ENCODE measurements around the gene COA1.

COA1 gene

DNA sequence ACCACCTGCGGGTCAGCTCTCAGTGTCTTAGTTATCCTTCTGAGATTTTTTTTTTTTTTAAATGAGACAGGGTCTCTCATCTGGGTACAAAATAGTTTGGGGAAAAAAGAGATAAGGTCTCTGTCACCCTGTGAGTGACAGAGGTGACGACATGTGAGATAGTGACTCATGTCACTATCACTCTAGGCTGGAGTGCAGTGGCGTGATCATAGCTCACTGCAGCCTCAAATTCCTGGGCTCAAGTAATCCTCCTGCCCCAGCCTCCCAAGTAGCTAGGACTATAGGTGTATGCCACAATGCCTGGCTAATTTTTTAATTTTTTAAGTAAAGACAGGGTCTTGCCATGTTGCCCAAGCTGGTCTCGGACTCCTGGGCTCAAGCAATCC lies 39.6 kb upstream of the COA1 start:
- Histone ChIP-seq H3K27ac (no peak overlapping the region), H3K9me3 (ENCODE audit: low read depth, low read length) (no peaks in the 10 kb centered on the region), H3K36me3 (ENCODE audit: insufficient read depth, low read length) (no peaks in the 10 kb centered on the region), H3K4me3 (no peak overlapping the region), H3K9ac (ENCODE audit: insufficient read length) (no peak overlapping the region)
- no peak for DNase-seq (ENCODE audit: low read depth, low spot score)
- TF ChIP-seq EZH2 (IDR thresholded peaks at IDR 0.05) (no peak), POLR2AphosphoS5 (IDR thresholded peaks at IDR 0.05; ENCODE audit: borderline replicate concordance, low read depth, low read length) (no peak), FOXP2 (optimal IDR thresholded peaks at IDR 0.05; ENCODE audit: control extremely low read depth, extremely low read length, insufficient read depth) (no peak)

DNA sequence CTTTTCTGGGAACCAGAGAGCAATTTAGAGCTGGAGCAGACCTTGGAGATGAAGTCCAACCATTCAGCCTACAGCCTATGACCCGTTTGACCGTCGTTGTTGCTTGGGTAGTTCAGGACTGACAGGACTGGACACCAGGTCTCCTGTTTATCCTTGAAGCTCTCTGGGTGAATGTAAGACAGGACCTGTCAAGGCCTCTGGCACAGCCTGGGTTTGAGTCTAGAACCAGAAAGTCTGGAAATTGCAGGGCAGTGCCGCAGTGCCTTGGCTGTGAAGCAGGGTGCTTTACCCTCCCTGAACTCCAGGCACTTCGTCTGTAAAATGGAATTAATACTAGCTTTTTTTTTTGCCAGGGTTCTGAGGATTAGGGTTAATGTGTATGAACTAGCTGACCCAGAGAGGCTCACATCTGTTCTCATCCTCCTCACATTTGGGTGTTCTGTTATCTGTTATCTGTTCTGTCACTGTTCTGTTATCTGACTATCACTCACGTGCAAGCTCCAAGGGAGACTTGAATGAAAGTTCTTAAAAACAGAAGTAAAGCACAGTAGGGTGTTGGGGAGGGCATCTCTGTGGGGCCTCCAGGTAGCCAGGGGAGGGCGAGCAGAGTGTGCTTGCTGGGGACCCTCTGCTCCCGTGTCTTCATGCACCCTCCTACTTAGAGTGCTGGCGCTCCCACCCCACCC lies 39.0 kb upstream of the COA1 start:
- TF ChIP-seq POLR2AphosphoS5 (IDR thresholded peaks at IDR 0.05; ENCODE audit: borderline replicate concordance, low read depth, low read length) (no peak), FOXP2 (optimal IDR thresholded peaks at IDR 0.05; ENCODE audit: control extremely low read depth, extremely low read length, insufficient read depth) (no peak), EZH2 (IDR thresholded peaks at IDR 0.05) (no peak)
- H3K9me3 ChIP-seq (ENCODE audit: low read depth, low read length): no peaks in the 10 kb centered on the region
- no peaks in the 10 kb centered on the region for H3K36me3 ChIP-seq (ENCODE audit: insufficient read depth, low read length)
- H3K9ac ChIP-seq (ENCODE audit: insufficient read length): no peak overlapping the region
- no peak for DNase-seq (ENCODE audit: low read depth, low spot score)
- H3K27ac ChIP-seq: no peak overlapping the region
- H3K4me3 ChIP-seq: no peak overlapping the region

DNA sequence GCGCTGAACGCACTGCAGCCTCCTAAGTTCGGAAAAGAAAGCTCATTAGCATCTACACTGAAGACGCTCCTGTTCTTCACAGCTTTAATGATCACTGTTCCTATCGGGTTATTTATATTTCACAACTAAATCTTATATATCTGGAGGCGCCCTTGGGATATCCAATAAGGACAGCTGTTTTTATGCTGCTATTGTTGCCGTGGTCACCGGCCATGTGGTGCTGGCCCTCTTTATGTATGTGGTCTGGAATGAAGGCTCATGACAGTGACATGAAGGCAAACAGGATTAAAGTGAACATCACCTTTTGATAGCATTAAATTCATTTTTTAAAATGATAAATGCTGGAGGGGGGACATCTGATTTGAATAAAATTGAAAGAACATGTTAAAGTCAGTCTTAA lies 38.0 kb upstream of the COA1 start:
- no peak overlapping the region for H3K27ac ChIP-seq
- no peaks in the 10 kb centered on the region for H3K36me3 ChIP-seq (ENCODE audit: insufficient read depth, low read length)
- no peak for TF ChIP-seq FOXP2 (optimal IDR thresholded peaks at IDR 0.05; ENCODE audit: control extremely low read depth, extremely low read length, insufficient read depth)
- TF ChIP-seq EZH2 (IDR thresholded peaks at IDR 0.05): no peak
- TF ChIP-seq POLR2AphosphoS5 (IDR thresholded peaks at IDR 0.05; ENCODE audit: borderline replicate concordance, low read depth, low read length): no peak
- no peaks in the 10 kb centered on the region for H3K9me3 ChIP-seq (ENCODE audit: low read depth, low read length)
- H3K4me3 ChIP-seq: no peak overlapping the region
- H3K9ac ChIP-seq (ENCODE audit: insufficient read length): no peak overlapping the region
- no peak for DNase-seq (ENCODE audit: low read depth, low spot score)

DNA sequence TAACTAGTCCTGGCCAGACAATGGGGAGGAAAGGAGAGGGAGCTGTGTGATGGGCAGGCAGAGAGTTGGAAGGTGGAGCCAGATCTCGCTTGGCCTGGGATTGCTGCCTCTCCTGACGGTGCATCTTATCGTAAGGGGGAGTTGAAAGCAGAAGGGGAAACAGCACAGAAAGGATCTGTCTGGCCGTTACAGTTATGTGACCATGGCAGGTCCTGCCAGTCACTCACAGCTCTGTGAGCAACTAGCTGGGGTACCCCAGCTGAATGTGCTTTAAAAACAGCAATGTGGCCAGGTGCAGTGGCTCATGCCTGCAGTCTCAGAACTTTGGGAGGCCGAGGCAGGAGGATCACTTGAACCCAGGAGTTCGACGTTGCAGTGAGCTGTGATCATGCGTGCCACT lies 37.2 kb upstream of the COA1 start:
- TF ChIP-seq EZH2 (IDR thresholded peaks at IDR 0.05) (no peak), FOXP2 (optimal IDR thresholded peaks at IDR 0.05; ENCODE audit: control extremely low read depth, extremely low read length, insufficient read depth) (no peak), POLR2AphosphoS5 (IDR thresholded peaks at IDR 0.05; ENCODE audit: borderline replicate concordance, low read depth, low read length) (no peak)
- no peaks in the 10 kb centered on the region for H3K9me3 ChIP-seq (ENCODE audit: low read depth, low read length)
- DNase-seq (ENCODE audit: low read depth, low spot score): no peak
- no peak overlapping the region for H3K27ac ChIP-seq
- H3K9ac ChIP-seq (ENCODE audit: insufficient read length): no peak overlapping the region
- H3K36me3 ChIP-seq (ENCODE audit: insufficient read depth, low read length): no peaks in the 10 kb centered on the region
- no peak overlapping the region for H3K4me3 ChIP-seq

DNA sequence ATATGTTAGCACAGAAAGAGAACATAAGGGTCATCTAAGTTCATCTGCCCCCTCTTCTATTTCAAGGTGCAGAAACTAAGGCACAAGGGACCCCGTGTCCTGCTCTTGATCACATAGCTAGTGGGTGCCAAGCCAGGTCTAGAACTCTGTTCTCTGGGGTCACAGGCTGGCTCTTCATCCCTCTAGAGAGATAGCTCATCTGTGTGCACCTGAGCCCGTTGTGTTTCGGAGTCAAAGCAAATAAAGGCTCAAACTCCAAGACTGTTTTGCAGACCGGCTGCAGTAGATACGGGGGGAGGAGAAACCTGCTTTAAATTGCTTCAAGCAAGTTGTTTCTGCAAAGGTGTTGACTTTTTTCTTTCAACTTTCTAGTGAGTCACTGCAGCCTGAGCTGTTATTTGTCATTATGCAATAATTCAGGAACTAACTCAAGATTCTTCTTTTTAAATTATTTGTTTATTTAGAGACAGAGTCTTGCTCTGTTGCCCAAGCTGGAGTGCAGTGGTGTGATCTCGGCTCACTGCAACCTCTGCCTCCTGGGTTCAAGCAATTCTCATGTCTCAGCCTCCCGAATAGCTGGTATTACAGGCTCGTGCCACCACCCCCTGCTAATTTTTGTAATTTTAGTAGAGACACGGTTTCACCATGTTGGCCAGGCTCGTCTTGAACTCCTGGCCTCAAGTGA lies 35.6 kb upstream of the COA1 start:
- H3K4me3 ChIP-seq: no peak overlapping the region
- no peaks in the 10 kb centered on the region for H3K36me3 ChIP-seq (ENCODE audit: insufficient read depth, low read length)
- no peak overlapping the region for H3K9ac ChIP-seq (ENCODE audit: insufficient read length)
- no peak for DNase-seq (ENCODE audit: low read depth, low spot score)
- H3K9me3 ChIP-seq (ENCODE audit: low read depth, low read length): no peaks in the 10 kb centered on the region
- no peak for TF ChIP-seq POLR2AphosphoS5 (IDR thresholded peaks at IDR 0.05; ENCODE audit: borderline replicate concordance, low read depth, low read length)
- no peak for TF ChIP-seq EZH2 (IDR thresholded peaks at IDR 0.05)
- TF ChIP-seq FOXP2 (optimal IDR thresholded peaks at IDR 0.05; ENCODE audit: control extremely low read depth, extremely low read length, insufficient read depth): no peak
- no peak overlapping the region for H3K27ac ChIP-seq

DNA sequence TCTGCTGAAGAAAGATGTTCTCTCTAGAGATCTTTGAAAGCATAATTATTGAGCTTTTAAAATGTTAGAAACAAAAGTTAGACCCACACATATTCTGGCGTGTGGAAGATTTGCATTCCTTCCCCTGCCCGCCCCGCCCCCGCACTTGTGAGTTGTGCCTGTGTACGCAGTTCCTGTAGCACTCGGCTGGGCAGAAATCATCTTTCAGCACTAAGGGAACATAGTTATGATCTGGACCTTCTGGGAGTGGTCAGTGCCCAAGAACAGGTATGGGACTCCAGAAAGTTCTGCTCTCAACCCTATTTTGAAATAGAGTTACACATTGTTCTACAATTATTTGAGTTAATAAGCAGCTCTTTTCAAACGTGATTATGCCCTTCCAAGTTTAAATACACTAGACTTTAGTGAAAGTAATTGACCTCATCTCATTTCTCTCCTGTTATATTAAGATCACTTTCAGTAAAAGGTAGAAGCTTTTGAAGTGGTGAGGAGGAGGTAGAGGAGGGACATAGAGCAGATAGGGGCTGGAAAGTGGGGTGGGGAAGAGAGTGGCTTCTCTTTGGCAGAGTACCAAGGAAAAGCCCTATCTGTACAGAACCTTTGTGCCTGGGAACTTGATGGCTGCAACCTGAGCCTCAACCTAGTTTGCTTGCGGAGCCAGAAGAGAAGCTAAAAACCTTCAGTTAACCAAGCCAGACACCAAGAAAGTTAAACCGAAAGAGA lies 34.9 kb upstream of the COA1 start:
- H3K9ac ChIP-seq (ENCODE audit: insufficient read length): no peak overlapping the region
- H3K4me3 ChIP-seq: no peak overlapping the region
- no peaks in the 10 kb centered on the region for H3K36me3 ChIP-seq (ENCODE audit: insufficient read depth, low read length)
- TF ChIP-seq POLR2AphosphoS5 (IDR thresholded peaks at IDR 0.05; ENCODE audit: borderline replicate concordance, low read depth, low read length) (no peak), FOXP2 (optimal IDR thresholded peaks at IDR 0.05; ENCODE audit: control extremely low read depth, extremely low read length, insufficient read depth) (no peak), EZH2 (IDR thresholded peaks at IDR 0.05) (no peak)
- no peak overlapping the region for H3K27ac ChIP-seq
- DNase-seq (ENCODE audit: low read depth, low spot score): no peak
- no peaks in the 10 kb centered on the region for H3K9me3 ChIP-seq (ENCODE audit: low read depth, low read length)

DNA sequence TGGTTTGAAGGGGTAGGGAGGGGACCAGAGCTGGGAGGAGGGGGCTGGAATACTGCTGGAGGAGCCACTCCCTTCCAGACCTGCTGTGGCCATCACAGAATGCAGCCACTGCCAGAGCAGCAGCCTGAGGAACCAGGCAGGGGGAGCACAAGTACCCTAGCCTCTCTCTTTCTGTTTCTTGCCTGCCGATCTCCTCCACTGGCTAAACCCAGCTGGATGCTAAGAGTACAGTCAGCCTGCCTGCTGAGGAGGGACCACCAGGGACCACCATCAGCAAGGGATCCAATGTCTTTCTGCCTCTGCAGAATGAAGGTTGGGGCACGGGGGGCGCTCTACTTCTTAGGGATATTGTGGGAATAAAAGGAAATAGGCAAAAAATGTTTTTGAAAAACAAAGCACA lies 33.9 kb upstream of the COA1 start:
- DNase-seq (ENCODE audit: low read depth, low spot score): no peak
- no peak for TF ChIP-seq POLR2AphosphoS5 (IDR thresholded peaks at IDR 0.05; ENCODE audit: borderline replicate concordance, low read depth, low read length)
- no peak for TF ChIP-seq FOXP2 (optimal IDR thresholded peaks at IDR 0.05; ENCODE audit: control extremely low read depth, extremely low read length, insufficient read depth)
- TF ChIP-seq EZH2 (IDR thresholded peaks at IDR 0.05): no peak
- H3K27ac ChIP-seq: no peak overlapping the region
- H3K9me3 ChIP-seq (ENCODE audit: low read depth, low read length): no peaks in the 10 kb centered on the region
- H3K4me3 ChIP-seq: no peak overlapping the region
- no peak overlapping the region for H3K9ac ChIP-seq (ENCODE audit: insufficient read length)
- no peaks in the 10 kb centered on the region for H3K36me3 ChIP-seq (ENCODE audit: insufficient read depth, low read length)

DNA sequence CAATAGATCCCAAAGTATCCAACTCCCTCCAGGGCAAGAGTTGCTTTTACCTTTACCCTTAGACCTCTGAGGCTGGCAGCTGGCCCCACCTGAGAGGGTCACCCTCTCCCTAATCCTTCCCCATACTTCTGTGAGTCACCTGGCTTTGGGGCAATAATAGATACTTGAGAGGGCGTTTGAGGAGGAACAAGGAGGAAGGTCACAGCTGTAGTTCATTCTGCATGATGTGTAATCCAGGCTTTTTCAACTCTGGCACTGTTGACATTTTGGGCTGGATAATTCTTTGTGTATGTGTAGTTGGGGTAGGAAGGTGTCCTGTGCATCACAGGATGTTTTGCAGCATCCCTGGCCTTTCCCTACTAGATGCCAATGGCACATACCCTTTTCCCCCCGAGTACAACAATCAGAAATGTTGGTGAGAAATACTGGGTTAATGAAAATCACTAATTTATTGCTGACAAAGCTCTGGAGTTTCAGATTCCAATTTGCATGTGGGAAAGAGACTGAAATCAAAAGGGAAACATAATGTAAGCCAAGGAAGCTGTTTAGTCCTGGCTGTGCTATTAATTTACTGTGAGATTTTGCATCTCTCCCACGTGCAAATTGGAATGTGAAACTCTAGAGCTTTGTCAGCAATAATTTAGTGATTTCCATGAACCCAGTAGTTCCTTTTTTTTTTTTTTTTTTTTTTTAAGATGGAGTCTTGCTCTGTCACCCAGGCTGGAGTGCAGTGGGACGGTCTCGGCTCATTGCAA lies 32.8 kb upstream of the COA1 start:
- Histone ChIP-seq H3K9me3 (ENCODE audit: low read depth, low read length) (no peaks in the 10 kb centered on the region), H3K9ac (ENCODE audit: insufficient read length) (no peak overlapping the region), H3K36me3 (ENCODE audit: insufficient read depth, low read length) (no peaks in the 10 kb centered on the region), H3K27ac (no peak overlapping the region), H3K4me3 (no peak overlapping the region)
- TF ChIP-seq FOXP2 (optimal IDR thresholded peaks at IDR 0.05; ENCODE audit: control extremely low read depth, extremely low read length, insufficient read depth): no peak
- TF ChIP-seq EZH2 (IDR thresholded peaks at IDR 0.05): no peak
- DNase-seq (ENCODE audit: low read depth, low spot score): no peak

All from SK-N-MC (cell line).